Inflammatory macrophage treated with lipopolysaccharide for 1 hour (primary cell): ENCODE data around the gene LCK.

Experiments used
- DNase-seq, 2 donors: peaks; one replicate each; pipeline ENCODE4 v3.0.0-alpha.2; 2020 to 2022

Gene LCK

GRCh38 chr1:32250893-32251716 lies at the start of gene LCK:
Gene LCK (plus strand): TSS chr1:32251265. CDS start chr1:32274330, 23,065 bp downstream.
- no peak for DNase-seq

- DNase-seq = no peak
Observed at GRCh38 chr1:32204943-32205361, 46.1 kb upstream of the LCK start.

DNA sequence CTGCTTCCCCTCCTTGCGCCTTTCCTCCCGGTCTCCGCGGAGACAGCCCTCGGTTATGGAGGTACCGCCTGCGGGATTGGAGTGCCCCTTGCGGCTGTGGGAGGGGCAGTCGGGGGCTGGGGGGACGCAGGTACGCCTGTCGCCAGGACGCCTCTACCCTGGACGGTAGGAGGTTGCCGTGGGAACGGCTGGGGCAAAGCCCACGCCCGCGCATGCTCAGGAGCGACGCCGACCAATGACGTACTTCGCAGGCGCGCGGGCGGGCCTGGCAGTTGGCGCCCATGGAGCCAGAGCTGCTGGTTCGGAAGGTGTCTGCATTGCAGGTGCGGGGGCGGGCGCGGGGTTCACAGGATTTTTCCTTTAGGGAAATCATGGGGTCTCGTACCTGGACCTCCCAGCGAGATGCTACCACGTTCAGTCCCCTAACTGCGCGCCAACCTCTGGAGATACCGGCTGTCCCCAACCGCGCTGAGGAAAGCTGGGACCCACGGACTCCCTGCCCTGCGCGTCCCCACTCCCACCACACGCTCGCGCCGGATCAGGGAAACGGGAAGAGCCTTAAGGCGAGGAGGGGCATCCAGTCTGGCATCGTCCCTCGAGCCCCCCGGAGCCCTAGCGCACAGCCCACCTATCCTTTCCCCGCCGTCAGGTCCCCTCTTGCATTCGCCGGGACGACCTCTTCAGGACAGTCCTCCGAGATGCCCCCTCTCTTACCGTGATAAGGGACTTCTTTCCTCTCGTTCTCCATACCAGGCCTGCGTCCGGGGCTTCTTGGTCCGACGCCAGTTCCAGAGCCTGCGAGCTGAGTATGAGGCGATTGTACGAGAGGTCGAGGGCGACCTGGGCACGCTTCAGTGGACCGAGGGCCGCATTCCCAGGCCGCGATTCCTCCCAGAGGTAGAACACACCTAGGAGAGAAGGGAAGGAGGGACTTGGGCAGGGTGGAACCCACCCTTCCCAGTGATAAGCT lies 45.4 kb upstream of the LCK start, which contains the start of gene IQCC:
TSS of gene IQCC (plus strand) at position 271 of the 970 bp plus-strand sequence. CDS start at position 282, 11 bp downstream.
- DNase-seq = peak; percentile 68 to 82

- no peak for DNase-seq
Observed at GRCh38 chr1:32208469-32208868, 42.6 kb upstream of the LCK start.

DNA sequence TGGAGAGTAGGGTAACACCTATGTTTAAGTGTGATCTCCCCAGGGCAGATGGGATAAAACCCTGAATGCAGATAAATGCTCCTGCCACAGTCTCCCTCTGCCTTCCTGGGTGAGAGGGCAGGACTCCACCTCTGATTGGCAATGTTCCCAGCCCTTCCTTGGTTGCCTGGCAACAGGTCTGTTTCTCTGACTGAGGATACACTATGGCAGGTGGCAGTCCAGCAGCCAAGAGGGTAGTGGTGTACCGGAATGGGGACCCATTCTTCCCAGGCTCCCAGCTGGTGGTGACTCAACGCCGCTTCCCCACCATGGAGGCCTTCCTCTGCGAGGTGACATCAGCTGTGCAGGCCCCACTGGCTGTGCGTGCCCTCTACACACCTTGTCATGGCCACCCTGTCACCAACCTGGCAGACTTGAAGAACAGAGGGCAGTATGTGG lies 42.2 kb upstream of the LCK start, which contains the start of gene DCDC2B:
TSS of gene DCDC2B (plus strand) at position 199 of the 438 bp plus-strand sequence. CDS start at position 204, 5 bp downstream.
- DNase-seq = no peak

GRCh38 chr1:32215629-32216480 lies 35.2 kb upstream of the LCK start:
- DNase-seq = peak; percentile 35 to 63

- DNase-seq = peak; percentile 27 to 46
Observed at GRCh38 chr1:32216566-32216965, 34.5 kb upstream of the LCK start.

DNA sequence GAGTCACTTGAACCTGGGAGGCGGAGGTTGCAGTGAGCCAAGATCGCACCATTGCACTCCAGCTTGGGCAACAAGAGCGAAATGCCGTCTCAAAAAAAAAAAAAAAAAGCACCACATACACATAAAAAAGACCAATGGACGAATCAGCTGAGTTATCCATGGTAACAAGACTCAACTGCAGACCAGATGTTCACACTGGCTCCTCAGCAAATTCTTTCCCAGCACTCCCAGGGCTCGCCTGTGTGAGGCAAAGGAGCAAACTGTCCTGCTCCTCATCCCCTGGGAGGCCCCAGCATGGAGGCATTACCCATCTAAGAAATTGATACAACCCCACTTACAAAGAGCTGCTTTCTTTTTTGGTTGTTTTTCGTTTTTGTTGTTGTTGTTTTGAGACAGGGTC lies 32.0 kb upstream of the LCK start:
- DNase-seq = no peak

DNA sequence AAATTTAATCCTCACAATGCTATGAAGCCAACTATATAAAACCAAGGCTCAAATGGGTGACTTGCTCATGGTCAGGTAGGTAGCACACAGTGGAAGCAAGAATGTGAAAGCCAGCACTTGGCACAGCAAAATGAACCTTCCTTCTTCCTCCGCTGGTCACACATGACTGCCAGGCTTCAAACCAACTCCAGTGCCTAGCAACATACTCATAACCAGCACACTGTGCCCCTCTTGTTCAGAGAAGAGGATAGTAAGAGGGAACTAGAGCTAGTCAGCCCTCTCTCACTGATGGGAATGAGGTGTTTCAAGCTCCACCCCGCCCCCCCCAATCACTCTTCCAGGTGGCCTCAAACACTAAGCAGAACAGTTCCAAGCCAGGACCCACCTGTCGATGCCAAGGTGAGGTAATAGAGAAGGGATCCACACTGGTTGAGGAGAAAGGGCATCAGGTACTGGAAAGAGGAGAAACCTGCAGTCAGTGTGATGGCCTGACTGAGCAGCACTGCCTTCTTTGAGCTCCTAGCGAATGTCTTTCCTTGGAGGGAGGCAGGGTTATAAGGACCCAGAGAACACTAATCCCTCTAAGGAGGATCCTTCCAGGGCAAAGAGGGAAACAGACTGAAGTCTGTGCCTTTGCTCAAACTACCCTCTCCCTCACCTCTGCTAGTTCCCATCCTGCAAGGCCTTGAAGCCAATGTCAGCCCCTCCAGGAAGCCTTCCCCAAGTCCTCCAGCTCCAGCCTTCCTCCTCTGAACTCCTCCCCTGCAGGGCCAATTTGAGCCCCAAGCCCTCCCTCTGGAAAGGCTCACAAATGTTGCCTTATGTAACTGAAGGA lies 30.1 kb upstream of the LCK start:
- DNase-seq = no peak

DNA sequence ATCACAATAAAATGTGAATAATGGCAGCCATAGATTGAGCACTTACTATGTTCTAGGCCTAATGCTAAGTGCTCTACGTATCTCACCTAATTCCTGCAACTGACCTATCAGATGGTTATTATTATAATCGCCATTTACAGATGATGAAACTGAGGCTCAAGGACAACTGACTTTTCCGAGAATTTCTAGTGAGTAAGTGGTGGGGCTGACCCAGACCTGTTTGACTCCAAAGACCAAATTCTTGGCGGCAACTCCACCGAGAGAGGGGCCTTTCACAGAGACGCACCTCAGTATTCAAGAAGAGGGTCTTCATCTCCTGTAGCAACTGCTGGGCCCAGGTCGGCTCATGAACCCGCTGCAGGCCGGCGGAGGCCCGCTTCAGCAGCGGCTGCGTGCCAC lies 29.5 kb upstream of the LCK start:
- DNase-seq = no peak

- DNase-seq = peak; percentile 90 to 95
Observed at GRCh38 chr1:32221980-32222755, 28.9 kb upstream of the LCK start, which contains the start of the genes EIF3I and TMEM234. Gene EIF3I (plus strand): TSS chr1:32222407. CDS start chr1:32222442, 35 bp downstream. Gene TMEM234 (minus strand): TSS chr1:32222353. CDS start chr1:32222322, 31 bp downstream.

- DNase-seq = no peak
Observed at GRCh38 chr1:32223683-32224082, 27.4 kb upstream of the LCK start.

DNA sequence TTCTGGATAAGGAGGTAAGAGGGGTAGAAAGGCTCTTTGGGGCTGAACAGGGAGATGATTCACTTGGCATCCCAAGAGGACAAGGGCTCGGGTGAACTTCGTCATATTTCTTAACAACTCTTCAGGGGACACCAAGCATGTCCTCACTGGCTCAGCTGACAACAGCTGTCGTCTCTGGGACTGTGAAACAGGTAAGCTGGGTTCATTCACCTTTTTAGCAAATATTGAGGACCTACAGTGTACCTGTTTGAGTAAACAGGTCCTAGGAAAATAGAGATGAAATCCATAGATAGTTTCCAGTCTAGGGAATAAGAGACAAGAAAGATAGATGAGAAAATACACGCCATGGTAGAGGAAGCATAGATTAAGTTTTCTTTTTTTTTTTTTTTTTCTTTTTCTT lies 26.8 kb upstream of the LCK start:
- no peak for DNase-seq

DNA sequence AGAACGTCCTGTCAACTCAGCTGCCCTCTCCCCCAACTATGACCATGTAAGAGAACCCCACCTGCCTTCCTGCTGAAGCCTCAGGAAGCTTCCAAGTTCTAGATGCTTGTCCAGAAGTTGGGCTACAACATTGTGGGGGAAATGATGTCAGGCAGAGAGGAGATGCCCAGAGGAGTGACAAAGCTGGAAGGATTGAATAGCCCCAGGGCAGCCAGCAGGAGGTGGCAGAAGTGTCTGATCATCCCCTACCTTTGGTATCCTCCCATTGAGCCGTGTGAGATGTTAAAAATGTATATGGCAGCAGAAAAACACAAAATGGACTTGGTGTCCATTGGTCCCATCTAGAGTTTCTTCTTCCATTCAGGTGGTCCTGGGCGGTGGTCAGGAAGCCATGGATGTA lies 22.3 kb upstream of the LCK start:
- no peak for DNase-seq

GRCh38 chr1:32231843-32232432 lies 19.1 kb upstream of the LCK start:
- DNase-seq = no peak

GRCh38 chr1:32232558-32233304 lies 18.3 kb upstream of the LCK start:
- no peak for DNase-seq

- no peak for DNase-seq
Observed at GRCh38 chr1:32234792-32235191, 16.3 kb upstream of the LCK start.

- DNase-seq = no peak
Observed at GRCh38 chr1:32239337-32239736, 11.7 kb upstream of the LCK start.

GRCh38 chr1:32239790-32240139 lies 11.3 kb upstream of the LCK start:
- DNase-seq = no peak
